HG03565 (cell line): ENCODE measurements around the gene WFS1.

ENCODE experiments used
- ATAC-seq: cut with Tn5 transposase; IDR thresholded peaks from one replicate; pipeline ENCODE4 v1.9.1; 2021; ENCODE audit warnings: mild to moderate bottlenecking, moderate library complexity; ENCODE audit not compliant: unreplicated experiment

WFS1 gene

DNA sequence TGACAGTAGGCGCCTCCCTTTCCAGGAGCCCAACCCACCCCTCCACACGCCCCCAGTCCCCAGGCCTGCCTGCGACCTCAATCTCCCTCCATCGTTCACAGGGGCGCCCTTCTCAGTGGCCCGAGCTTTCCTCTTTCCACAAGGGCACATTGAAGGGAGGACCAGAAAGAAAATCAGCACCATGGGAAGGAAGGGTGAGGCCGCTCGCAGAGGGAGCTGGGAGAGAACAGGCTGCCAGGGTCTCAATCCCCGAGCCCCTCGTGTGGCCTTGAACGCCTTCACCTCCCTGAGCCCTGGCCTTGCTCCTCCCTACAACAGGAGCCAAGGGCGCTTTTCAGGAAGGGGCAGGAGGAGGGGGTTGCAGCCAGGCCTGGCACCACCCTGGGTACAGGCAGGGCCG lies 66.5 kb downstream of the WFS1 start:
- ATAC-seq = no peak

DNA sequence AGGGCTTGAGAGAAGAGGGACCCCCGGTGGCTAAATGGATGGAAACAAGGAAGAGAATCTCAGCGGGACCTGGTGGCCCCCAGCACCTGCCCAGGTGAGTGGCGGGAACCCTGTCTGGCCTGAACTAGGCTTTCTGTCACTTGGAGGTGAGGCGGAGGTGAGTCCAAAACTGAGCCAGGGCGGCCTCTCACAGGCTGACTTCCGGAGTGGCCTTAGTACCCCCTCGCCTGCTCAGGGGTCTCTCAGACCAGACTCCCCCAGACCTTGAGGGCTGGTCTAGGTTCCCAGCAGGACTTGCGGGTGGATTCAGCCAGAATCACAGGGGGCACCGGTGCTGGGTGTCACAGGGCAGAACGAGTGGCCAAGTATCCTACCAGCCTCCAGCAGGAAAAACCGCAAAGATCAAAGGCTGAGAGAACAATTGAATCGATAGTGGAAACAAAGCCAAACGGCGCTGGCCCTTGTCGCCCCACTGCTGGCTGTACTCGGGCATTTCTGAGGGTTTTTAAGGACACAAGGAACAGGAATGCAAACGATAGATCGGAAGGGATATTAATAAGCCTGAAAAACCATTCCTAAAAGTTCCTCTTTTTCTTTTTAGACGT lies 67.8 kb downstream of the WFS1 start:
- ATAC-seq = no peak

DNA sequence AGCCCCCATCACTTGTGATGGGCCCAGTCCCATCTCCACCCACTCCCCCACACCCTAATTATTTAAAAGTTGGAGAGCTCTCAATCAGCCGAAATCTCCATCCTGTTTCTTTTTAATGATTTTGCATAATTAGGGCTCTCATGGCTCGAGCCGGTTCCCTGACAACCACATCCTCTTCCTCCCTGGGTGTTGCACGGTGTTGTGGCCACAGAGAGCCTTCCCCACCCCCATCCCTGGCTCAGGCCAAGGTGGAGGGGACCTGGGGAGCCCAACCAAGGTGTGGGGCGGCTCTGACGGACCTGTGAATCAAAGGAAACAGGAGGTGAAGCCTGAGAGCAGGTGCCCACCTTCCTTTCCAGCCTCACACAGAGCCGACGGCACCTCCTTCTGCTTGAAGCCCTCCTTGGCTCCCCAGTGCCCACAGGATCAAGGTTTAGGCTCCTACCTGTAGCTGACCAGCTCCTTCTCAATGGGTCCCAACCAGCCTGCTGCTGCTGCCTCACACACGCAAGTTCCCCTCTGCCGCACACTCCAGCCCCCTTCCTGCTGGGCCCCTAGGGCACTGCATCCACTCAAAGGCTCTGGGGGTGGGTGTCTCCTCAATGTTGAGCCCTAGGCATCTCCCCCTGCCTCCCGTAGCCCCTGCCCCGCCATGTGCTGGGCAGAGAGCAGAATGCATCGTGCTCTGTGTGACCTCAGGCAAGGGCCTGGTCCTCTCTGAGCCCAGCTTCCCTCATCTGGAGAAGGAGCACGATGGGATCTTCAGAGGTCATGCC lies 68.7 kb downstream of the WFS1 start:
- ATAC-seq = no peak

DNA sequence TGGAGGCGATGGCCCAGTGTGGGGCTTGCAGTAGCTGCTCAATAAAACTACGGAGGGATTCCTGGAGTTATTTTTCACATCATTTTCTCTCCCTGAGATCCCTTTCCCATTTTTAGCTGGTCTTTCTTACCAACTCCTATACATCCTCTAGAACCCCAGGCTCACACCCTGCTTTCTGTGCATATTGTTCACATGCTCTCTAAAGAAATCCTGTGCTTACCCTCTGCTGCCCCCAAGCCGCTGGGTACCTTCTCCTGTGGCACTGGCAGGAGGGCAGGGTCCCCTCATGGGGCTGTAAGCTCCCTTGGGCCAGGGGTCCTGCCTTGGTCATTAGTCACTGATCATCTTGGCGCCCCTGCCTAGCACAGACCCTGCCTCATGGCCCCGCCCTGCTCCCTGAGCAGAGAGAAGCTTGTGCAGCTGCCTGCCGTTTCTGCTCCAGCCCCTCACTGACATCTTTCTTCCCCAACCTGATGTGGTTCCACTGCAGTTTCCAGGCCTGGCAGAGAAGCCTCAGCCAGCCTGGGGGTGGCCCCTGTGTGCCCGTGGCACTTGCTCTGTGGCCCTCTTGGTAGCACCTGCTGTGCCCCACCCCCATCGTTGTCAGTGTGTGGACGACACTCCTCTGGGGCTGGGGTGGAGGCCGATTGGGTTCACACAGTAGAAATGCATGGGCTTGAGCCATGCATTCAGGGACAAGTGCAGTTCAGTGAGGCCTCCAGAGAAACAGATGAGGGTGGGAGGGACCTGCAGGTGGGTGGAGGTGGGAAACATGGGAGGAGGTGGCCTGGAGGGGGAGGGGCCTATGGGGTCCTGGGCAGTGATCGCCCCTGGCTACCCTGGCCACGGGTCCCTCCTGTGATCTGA lies 69.5 kb downstream of the WFS1 start:
- no peak for ATAC-seq

DNA sequence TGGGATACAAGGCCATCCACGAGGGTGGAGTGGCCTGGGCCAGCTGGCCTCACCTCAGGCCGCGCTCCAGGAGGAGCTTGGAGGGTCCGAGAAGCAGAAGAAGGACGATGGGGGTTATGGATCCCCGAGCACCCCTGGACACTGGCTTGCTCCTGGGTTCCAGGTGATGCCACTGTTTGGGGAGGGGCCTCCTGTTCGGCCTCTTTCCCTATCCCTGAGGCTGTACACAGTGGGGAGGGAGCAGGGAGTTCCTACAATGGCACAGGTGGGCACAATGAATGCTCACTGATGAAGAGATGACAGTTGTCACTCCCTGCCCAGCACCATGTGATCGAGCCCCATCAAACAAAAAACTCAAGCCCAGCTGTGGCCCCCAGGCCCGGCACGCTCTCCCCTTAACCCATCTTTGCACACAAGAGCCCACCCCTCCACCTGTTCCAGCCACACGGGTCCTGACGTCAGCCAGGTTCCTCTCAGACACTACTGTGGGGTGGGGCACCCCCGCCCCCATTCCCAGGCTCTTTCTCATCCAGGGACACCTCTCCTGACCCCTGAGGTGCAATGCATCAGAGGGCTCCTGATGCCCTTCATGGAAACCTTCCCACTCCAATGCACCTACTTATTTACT lies 70.3 kb downstream of the WFS1 start:
- no peak for ATAC-seq

DNA sequence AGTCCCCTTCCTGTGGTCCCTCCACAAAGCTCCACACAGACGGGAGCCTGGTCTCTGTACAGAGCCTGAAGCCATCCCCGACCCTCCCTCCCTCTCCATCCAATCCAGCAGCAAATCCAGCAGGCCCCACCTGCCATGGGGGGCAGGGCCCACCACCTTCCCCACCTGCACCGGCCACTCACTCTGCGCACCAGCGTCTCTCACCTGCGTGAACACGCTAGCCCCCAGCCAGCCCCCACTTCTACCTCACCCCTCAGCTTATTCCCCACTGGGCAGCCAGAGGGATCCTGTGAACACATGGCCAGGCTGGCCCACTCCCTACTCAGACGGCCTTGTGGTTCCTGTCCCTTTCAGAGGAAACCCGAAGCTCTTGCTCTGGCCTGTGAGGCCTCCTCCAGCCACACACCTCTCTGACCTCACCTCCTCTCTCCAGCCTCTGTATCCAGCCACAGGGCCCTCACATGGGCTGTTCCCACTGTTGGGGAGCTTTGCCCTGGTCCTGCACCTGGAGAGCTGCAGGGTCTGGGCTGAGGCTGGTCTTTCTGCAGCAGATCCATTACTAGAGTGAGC lies 70.9 kb downstream of the WFS1 start:
- no peak for ATAC-seq

DNA sequence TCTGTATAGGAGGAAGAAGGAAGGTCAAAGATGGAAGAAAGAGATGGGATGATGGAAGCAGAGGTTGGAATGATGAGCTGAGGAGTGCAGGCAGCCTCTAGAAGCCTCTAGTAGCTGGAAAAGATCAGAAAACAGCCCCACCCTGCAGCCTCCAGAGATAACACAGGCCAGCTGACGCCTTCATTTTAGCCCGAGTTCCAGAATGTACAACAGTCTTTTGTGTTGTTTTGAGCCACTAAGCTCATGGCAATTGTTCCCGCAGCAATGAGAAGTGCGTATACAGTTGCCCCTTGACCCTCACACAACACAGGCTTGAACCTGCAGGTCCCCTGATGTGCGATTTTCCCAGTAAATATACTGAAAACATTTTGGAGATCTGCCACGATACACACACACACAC lies 72.0 kb downstream of the WFS1 start:
- ATAC-seq = no peak

DNA sequence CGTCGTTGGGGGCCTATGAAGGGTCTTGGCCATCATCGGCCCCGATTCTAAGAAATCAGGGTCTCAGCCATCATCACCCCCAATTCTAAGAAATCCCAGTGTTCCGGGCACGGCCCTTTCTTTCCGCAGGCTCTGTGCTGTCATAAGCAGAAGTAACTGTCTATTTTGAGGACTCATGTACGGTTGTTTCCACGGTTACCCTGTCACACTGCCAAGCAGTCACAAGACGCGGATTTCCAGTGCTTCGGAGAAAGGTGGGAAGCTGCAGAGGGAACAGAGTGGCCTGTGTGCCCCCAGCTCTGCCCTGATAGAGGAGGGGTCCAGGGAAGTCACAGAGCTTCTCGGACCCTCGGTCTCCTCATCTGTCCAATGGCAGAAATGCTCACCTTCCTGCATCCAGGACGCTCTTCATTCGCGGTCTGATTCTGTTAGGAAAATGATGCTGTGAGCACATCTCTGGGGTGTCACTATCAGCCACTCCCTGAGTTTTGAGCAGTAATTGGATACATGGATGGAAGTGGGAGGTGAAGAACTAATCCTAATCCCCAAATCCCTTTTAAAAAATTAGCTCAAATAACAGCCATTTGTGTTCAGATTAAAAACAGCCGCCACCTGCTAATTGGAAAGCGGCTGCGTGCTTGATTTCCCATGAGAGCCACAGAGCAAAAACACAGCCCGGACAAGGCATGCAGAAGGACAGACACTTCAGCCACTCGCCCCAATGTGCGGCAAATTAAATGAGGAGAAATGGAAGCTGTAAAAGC lies 73.1 kb downstream of the WFS1 start:
- ATAC-seq = no peak

DNA sequence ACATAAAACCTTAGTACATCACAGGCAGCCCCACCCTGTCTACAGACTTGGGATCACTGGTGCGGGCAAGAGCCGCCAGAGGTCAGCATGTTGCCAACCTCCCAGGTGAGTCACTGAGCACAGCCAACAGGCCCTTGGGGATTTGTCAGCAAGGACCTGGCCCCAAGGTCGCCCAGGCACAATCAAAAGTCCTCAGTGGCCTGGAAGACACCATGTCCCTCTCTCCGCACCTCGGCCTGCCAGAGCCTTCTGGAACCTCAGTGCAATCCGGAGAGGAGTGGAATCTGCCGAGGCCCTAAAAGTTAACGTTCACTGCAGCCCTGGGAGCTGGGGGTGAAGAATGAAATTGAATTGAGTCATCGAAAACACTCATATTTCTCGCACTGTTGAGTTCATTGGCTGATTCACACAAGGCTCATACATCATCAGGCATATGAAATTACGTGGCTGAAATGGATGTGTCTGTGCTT lies 74.3 kb downstream of the WFS1 start:
- ATAC-seq = no peak

DNA sequence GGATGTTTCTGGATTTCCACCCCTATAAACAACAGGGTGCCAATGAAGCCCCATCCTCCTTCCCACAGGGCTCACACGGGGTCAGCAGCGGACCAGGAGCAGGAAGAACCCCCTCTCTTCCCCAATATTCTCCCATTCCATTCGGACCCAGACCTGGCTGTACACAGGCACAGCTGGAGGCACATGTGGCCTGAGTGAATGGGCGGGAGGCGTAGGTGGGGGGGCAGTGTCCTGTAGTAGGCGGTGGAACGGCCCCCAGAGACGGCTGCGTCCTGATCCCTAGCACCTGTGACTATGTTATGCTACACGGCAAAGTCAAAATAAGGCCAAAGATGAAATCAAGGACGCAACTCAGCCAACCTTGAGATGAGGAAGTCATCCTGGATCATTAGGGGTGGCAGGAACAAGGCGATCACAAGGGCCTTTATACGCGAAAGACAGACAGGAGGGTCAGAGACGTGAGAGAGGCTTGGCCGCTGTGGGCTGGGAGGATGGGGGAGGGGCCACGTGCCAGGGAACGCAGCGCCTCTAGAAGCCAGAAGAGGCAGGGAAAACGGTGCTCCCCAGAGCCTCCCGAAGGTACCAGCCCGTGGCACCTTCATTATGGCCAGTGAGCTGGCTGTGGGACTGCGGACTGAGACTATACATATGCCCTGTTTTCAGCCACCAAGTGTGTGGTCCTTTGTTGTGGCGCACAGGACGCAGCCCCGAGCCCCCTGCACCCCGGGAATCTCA lies 75.6 kb downstream of the WFS1 start:
- ATAC-seq = no peak

DNA sequence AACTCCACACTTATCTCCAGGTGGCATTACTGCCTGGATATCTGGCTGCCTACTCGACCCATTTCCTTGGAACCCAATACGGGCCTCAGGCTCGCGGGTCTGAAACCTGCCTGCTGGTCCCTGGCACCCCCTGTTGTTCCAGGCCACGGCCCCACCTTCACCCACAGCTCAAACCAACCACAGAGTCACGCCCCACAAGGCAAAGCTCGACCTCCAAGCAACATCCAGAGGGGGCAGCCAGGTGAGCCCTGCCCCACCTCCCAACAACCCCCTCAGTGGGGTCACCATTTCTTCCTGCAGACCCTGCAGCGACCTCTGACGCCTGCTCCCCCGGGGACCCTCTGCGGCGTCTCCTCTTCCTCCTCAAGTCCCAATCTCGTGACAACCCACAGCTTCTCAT lies 76.2 kb downstream of the WFS1 start:
- ATAC-seq = no peak

DNA sequence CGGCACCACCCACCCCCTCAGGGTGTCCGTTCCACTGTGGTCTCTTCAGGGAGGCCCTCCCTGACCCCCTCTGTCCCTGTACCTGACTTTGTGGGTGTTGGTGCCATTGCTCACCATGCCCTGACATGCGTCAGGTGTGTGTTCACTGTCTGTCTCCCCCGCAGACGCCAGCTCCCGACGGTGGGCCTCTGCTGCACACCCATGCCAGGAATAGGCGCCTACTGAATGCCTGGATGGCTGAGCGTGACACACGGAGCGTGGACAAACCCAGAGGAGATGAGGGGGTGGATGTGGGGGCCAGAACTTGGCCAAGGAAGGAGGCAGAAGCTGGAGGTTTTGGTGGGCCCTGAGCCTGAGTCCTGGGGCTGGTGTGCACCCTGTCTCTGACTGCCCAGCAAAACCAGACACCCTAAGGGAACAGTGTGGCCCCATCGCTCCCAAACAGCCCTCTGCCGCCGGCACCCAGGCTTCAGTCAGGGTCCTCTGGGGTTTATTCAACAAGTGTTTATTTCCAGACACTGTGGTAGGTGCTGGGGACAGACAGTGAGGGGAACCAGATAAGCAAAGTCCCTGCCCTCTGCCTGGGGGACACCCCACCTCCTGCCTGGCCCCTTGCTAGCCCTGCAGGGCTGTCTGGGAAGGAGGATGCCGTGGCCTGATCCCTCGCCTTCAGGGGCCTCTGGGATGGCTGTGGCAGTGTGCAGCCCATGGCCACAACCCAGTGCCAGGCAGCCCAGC lies 76.9 kb downstream of the WFS1 start:
- ATAC-seq = no peak

DNA sequence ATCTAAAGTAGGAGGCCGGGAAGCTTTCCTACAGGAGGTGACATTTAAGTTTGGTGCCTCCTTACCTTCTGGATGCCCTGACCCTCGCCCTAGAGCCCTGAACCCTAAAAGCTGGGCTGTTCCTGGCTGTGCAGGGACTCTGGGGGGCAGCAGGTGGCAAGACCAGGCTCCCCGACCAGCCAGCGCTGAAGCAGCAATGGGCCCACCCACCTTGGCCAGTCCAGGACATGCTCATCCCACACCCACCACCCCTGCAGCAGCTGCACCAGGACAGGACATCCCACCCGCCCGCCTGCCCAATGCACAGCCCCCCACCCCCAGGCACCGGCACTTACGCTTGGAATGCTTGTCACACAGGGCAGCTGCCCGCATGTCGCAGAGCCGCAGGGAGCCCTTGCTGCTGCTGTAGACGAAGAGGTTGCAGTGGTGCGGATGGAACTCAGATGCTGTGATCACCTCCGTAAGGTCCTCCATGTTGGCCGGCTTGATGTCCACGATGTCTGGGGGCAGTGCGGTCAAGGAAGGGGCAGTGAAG lies 77.9 kb downstream of the WFS1 start:
- ATAC-seq = no peak

DNA sequence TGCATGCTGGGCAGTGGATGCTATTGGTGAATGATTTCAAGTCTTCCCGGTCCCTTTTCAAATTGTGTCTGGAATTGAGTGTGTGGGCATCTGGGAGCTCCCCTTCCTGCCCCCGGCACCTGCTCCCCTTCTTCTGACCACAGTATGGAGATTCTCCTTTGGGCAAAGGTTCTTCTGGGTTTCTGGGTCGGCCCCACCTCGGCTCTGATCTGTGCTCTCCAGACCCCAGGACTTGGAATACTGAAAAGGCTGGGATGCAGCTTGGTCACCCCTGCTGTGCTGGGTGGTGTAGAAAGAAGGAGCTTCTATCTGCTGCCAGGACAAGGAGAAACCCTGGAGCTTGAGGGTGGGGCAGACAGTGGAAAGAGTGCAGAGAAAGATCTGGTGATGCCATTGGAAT lies 78.8 kb downstream of the WFS1 start:
- no peak for ATAC-seq

DNA sequence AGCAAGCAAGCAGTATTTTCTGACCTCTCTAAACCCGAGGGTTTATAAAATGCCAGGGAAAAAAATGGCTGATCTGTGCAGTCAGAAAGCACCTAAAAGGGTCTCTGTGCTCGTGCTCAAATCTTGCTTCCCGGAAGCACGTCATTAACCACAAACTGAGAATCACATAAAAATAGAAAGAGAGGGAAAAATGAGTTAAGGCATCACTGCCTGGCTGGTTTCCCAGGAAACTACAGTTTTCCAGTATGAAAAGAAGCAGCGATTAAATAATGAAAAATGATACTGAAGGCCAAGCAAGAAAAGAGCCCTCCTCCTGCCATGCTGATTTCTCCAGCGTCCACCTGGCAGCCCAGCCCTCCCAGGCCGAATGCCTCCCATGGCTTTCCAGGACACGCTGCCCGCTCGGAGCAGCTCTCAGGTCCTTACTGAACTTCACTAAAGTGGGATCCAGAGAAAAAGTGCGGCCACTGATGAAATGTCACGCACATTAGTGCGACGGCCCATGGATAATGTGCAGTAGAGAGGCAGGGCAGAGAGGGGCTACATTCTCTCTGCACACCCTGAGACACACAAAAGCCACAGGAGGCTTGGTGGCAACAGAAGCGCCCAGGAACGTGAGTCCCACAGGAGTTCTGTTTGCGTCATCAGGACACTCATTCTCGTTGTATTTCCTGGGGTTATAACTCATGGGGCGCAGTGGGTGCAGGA lies 80.4 kb downstream of the WFS1 start:
- no peak for ATAC-seq

DNA sequence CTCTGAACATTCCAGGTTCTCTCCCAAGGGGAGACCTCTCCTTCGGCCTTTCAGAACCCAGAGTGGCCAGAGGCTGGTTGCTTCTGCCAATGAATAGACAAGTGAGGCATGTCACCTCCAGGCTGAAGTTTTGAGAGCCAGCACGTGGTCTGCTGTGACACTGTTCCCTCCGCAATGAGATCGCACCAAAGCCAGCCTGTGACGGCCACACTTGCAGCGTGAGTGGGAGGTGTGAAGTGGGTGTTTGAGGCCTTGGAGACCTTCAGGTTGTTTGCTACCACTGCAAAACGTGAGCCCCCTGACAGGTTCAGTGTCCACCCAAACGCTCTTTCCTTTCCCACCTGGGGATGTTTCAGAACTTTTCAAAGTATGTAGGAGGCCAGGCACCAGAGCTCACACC lies 81.0 kb downstream of the WFS1 start:
- no peak for ATAC-seq

DNA sequence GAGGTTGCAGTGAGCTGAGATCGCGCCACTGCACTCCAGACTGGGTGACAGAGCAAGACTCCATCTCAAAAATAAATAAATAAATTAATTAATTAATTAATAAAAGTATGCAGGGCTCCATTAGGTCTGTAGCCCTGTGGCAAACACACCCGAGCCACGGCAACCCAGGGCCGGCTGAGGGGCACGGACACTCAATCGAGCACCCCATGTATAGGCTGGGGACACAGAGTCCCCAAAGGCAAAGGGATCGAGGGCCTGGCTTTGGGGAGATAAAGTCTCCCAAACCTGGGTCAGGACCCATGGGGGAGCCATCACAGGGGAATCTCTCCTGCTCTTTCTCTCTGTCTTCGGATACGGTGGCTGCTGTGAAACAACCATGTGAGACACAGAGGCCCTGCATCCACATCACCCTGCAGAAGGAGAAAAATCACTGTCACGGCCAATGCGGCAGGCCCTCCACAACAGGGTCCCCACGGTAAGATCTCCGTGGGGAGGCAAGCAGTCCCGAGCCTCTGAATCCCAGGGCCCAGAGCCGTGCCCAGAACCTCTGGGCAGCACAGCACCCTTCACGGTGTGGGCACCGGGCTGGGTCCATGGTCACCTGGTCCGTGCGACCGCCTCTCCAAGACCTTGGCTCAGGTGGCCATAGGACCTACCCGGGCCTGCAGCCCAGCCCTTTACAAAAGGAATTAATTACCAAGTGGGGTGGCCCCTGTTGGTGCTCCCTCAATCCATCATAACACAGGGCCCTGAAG lies 81.8 kb downstream of the WFS1 start:
- ATAC-seq = no peak
